ENCODE measurements around the gene ASF1B. TPM values are rescaled to one million over a fixed set of nuclear protein-coding genes. Genes with fewer than 3 reads are reported as not detected.

The ASF1B gene
- total and polyA plus RNA-seq, 2 donors (not counting 1 experiment from before 2014, with no cell fraction given): 1.9 to 2.5 TPM

- ChIA-PET POLR2A (no interaction called here), CTCF (no interaction called here)
- Histone ChIP-seq H3K36me3 (replicated peaks in 1 of 2; ENCODE audit: control extremely low read depth in 1 of 2, control insufficient read depth in 1 of 2, extremely low read depth in 1 of 2, insufficient read depth in 2 of 2, low read length in 1 of 2) (no peaks in the 10 kb centered on the region), H3K79me2 (ENCODE audit: control insufficient read depth, insufficient read depth, low read length) (no peaks in the 10 kb centered on the region), H2AFZ (ENCODE audit: insufficient read depth, low read depth, low read length, poor library complexity, severe bottlenecking) (no peak overlapping the region), H3K4me3 (ENCODE audit: control extremely low read depth in 1 of 5, extremely low read depth in 1 of 5, insufficient read depth in 1 of 5, low read depth in 2 of 5, low read length in 4 of 5) (no peak overlapping the region), H3K27me3 (replicated peaks in 1 of 4; ENCODE audit: control extremely low read depth in 1 of 4, control insufficient read depth in 3 of 4, insufficient read depth in 4 of 4, low read length in 3 of 4) (no peaks in the 10 kb centered on the region), H3K4me1 (ENCODE audit: control insufficient read depth in 2 of 2, insufficient read depth in 2 of 2, low read length in 2 of 2) (no peaks in the 10 kb centered on the region), H4K20me1 (ENCODE audit: control insufficient read depth, insufficient read depth, low read length, poor library complexity, severe bottlenecking) (no peaks in the 10 kb centered on the region), H3K9me3 (ENCODE audit: control extremely low read depth in 1 of 3, control insufficient read depth in 2 of 3, insufficient read depth in 1 of 3, low read length in 2 of 3) (no peaks in the 10 kb centered on the region), H3K4me2 (replicated peaks; ENCODE audit: low read depth, low read length, poor library complexity, severe bottlenecking) (no peak overlapping the region), H3K27ac (ENCODE audit: low read length in 2 of 2) (no peak overlapping the region), H3K9ac (ENCODE audit: low read length) (no peak overlapping the region)
- ATAC-seq (ENCODE audit: low read depth) (no peak), DNase-seq (no peak)
- TF ChIP-seq, protein P1, sequence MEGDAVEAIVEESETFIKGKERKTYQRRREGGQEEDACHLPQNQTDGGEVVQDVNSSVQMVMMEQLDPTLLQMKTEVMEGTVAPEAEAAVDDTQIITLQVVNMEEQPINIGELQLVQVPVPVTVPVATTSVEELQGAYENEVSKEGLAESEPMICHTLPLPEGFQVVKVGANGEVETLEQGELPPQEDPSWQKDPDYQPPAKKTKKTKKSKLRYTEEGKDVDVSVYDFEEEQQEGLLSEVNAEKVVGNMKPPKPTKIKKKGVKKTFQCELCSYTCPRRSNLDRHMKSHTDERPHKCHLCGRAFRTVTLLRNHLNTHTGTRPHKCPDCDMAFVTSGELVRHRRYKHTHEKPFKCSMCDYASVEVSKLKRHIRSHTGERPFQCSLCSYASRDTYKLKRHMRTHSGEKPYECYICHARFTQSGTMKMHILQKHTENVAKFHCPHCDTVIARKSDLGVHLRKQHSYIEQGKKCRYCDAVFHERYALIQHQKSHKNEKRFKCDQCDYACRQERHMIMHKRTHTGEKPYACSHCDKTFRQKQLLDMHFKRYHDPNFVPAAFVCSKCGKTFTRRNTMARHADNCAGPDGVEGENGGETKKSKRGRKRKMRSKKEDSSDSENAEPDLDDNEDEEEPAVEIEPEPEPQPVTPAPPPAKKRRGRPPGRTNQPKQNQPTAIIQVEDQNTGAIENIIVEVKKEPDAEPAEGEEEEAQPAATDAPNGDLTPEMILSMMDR (IDR thresholded peaks at IDR 0.05): no peak
- TF ChIP-seq EZH2 (IDR thresholded peaks at IDR 0.05; ENCODE audit: borderline replicate concordance, insufficient read depth, low read depth, low read length, poor library complexity, severe bottlenecking): no peak
- intact Hi-C loops (cut with micrococcal nuclease): no loop called here
- Mint-ChIP-seq H3K27me3 (peaks cover 11% of the 10 kb centered on the region), H3K9me3 (ENCODE audit: insufficient read depth) (no peaks in the 10 kb centered on the region), H3K27ac (no peak overlapping the region), H3K4me1 (no peaks in the 10 kb centered on the region), H3K4me3 (no peak overlapping the region)
- WGBS (ENCODE audit: insufficient coverage): 98% methylated on average over 5 of the region's 5 CpGs
Measured at GRCh38 chr19:14185158-14185557, 48.8 kb upstream of the ASF1B start.

- H4K20me1 ChIP-seq (ENCODE audit: control insufficient read depth, insufficient read depth, low read length, poor library complexity, severe bottlenecking): no peaks in the 10 kb centered on the region
- 70% methylated on average over 7 of the region's 14 CpGs for WGBS (ENCODE audit: insufficient coverage)
- Mint-ChIP-seq H3K4me3 (no peak overlapping the region), H3K9me3 (ENCODE audit: insufficient read depth) (no peaks in the 10 kb centered on the region), H3K27ac (no peak overlapping the region), H3K27me3 (peaks cover 11% of the 10 kb centered on the region), H3K4me1 (no peaks in the 10 kb centered on the region)
- ATAC-seq (ENCODE audit: low read depth): no peak
- no peaks in the 10 kb centered on the region for H3K79me2 ChIP-seq (ENCODE audit: control insufficient read depth, insufficient read depth, low read length)
- H3K27me3 ChIP-seq (replicated peaks in 1 of 4; ENCODE audit: control extremely low read depth in 1 of 4, control insufficient read depth in 3 of 4, insufficient read depth in 4 of 4, low read length in 3 of 4): no peaks in the 10 kb centered on the region
- ChIA-PET CTCF (interaction anchor here (0.9 kb wide), 1 partner anchor 47 kb away, joined by 3 read pairs; the partner anchor contains the start of gene ASF1B), POLR2A (no interaction called here)
- H3K4me3 ChIP-seq (ENCODE audit: control extremely low read depth in 1 of 5, extremely low read depth in 1 of 5, insufficient read depth in 1 of 5, low read depth in 2 of 5, low read length in 4 of 5): no peak overlapping the region
- no peak overlapping the region for H3K9ac ChIP-seq (ENCODE audit: low read length)
- H3K4me1 ChIP-seq (ENCODE audit: control insufficient read depth in 2 of 2, insufficient read depth in 2 of 2, low read length in 2 of 2): no peaks in the 10 kb centered on the region
- TF ChIP-seq, protein P1 (IDR thresholded peaks at IDR 0.05): no peak
- TF ChIP-seq EZH2 (IDR thresholded peaks at IDR 0.05; ENCODE audit: borderline replicate concordance, insufficient read depth, low read depth, low read length, poor library complexity, severe bottlenecking): no peak
- DNase-seq: no peak
- H2AFZ ChIP-seq (ENCODE audit: insufficient read depth, low read depth, low read length, poor library complexity, severe bottlenecking): no peak overlapping the region
- H3K27ac ChIP-seq (ENCODE audit: low read length in 2 of 2): no peak overlapping the region
- no peaks in the 10 kb centered on the region for H3K36me3 ChIP-seq (replicated peaks in 1 of 2; ENCODE audit: control extremely low read depth in 1 of 2, control insufficient read depth in 1 of 2, extremely low read depth in 1 of 2, insufficient read depth in 2 of 2, low read length in 1 of 2)
- H3K4me2 ChIP-seq (replicated peaks; ENCODE audit: low read depth, low read length, poor library complexity, severe bottlenecking): no peak overlapping the region
- H3K9me3 ChIP-seq (ENCODE audit: control extremely low read depth in 1 of 3, control insufficient read depth in 2 of 3, insufficient read depth in 1 of 3, low read length in 2 of 3): no peaks in the 10 kb centered on the region
- intact Hi-C loops (cut with micrococcal nuclease): no loop called here
Measured at GRCh38 chr19:14183741-14184350, 47.5 kb upstream of the ASF1B start.
